SK-N-SH (cell line): ENCODE results near the gene TSPAN4. TPM values are rescaled to one million over a fixed set of nuclear protein-coding genes. Genes with fewer than 3 reads are reported as not detected.

Experiments
- CTCF ChIA-PET: fragments of 300-600, 350-600 bp; formaldehyde crosslinking; extraction: SDS; loops from one replicate; lab custom pipeline; 2021; lab: Yijun Ruan, JAX
- POLR2A ChIA-PET: fragments of 350-600 bp; sonication (Branson Sonifier 250); formaldehyde crosslinking; extraction: SDS; loops from one replicate; lab custom pipeline; 2020; ENCODE audit warnings: antibody characterized with exemption, inconsistent platforms; lab: Yijun Ruan, JAX
- DNase-seq: peaks from one replicate; pipeline ENCODE4 v3.0.0; 2012
- H2AFZ ChIP-seq: fragments of 200-600 bp; sonication (generic); 2 replicates; pipeline ENCODE4 v1.8.1; 2016; ENCODE audit warnings: antibody characterized with exemption, mild to moderate bottlenecking, low read depth
- H3F3A ChIP-seq: fragments of 200-600 bp; sonication (generic); replicated peaks from 2 replicates; pipeline ENCODE3; 2016; ENCODE audit warnings: antibody characterized with exemption, mild to moderate bottlenecking; ENCODE audit not compliant: insufficient read depth
- H3K27ac ChIP-seq, 2 experiments: fragments of 200-500 bp in 1 of 2; fragments of 200-600 bp in 1 of 2; sonication (Bioruptor generic) in 1 of 2; sonication (generic), shearing (Covaris generic) in 1 of 2; 2 replicates each; pipeline versions ENCODE4 v1.5.1 to v1.6.1; 2014 to 2016; ENCODE audit warnings: low read depth in 2 of 2, inconsistent platforms in 1 of 2, low read length in 1 of 2, mild to moderate bottlenecking in 1 of 2, mixed read lengths in 1 of 2
- H3K27me3 ChIP-seq: fragments of 200-600 bp; sonication (generic), shearing (Covaris generic); 2 replicates; pipeline ENCODE4 v1.6.1; 2016; ENCODE audit warnings: mixed run types; ENCODE audit not compliant: insufficient read depth
- H3K36me3 ChIP-seq, 2 experiments: fragments of 200-500 bp in 1 of 2; fragments of 200-600 bp in 1 of 2; sonication (Bioruptor generic) in 1 of 2; sonication (generic) in 1 of 2; replicated peaks in 1 of 2; 2 replicates each; pipeline versions ENCODE3 to v1.5.1; 2014 to 2016; ENCODE audit warnings: low read length in 1 of 2, mild to moderate bottlenecking in 1 of 2; ENCODE audit not compliant: insufficient read depth in 2 of 2, control insufficient read depth in 1 of 2
- H3K4me1 ChIP-seq, 2 experiments: fragments of 200-500 bp in 1 of 2; fragments of 200-600 bp in 1 of 2; sonication (Bioruptor generic) in 1 of 2; sonication (generic), shearing (Covaris generic) in 1 of 2; 2 replicates each; pipeline versions ENCODE4 v1.5.1 to v1.6.1; 2014 to 2016; ENCODE audit warnings: low read depth in 1 of 2, low read length in 1 of 2, mixed run types in 1 of 2; ENCODE audit not compliant: insufficient read depth in 2 of 2, control insufficient read depth in 1 of 2
- H3K4me2 ChIP-seq: fragments of 200-600 bp; sonication (generic), shearing (Covaris generic); 2 replicates; pipeline ENCODE4 v1.6.1; 2017; ENCODE audit warnings: mixed run types
- H3K4me3 ChIP-seq, 2 experiments: fragments of 200-500 bp in 1 of 2; fragments of 200-600 bp in 1 of 2; sonication (Bioruptor generic) in 1 of 2; sonication (generic), shearing (Covaris generic) in 1 of 2; 2 replicates each; pipeline versions ENCODE4 v1.5.1 to v1.8.1; 2014 to 2016; ENCODE audit warnings: low read depth in 2 of 2, inconsistent platforms in 1 of 2, low read length in 1 of 2, mild to moderate bottlenecking in 1 of 2, mixed read lengths in 1 of 2, moderate library complexity in 1 of 2
- H3K79me2 ChIP-seq: fragments of 200-600 bp; sonication (generic); 2 replicates; pipeline ENCODE4 v1.8.1; 2017; ENCODE audit warnings: mild to moderate bottlenecking; ENCODE audit not compliant: insufficient read depth
- H3K9ac ChIP-seq: fragments of 200-600 bp; sonication (generic); 2 replicates; pipeline ENCODE4 v1.6.1; 2017; ENCODE audit warnings: mixed run types
- H3K9me2 ChIP-seq: fragments of 200-600 bp; sonication (generic); 2 replicates; pipeline ENCODE4 v1.6.1; 2017; ENCODE audit warnings: mixed run types
- H3K9me3 ChIP-seq: fragments of 200-600 bp; sonication (generic); 2 replicates; pipeline ENCODE4 v1.6.1; 2017; ENCODE audit warnings: mixed run types, mild to moderate bottlenecking, moderate library complexity
- H4K20me1 ChIP-seq: fragments of 200-600 bp; sonication (generic); 2 replicates; pipeline ENCODE4 v1.6.1; 2017; ENCODE audit warnings: mild to moderate bottlenecking, mixed run types; ENCODE audit not compliant: insufficient read depth
- MXI1 ChIP-seq: IDR thresholded peaks from 2 replicates; pipeline ENCODE4 v1.6.1; 2012; ENCODE audit warnings: mild to moderate bottlenecking, low read depth, low read length, improper control_type of control experiment
- NFIC ChIP-seq: IDR thresholded peaks from 2 replicates; pipeline ENCODE4 v1.4.0; 2012; ENCODE audit warnings: borderline replicate concordance
- TEAD4 ChIP-seq: IDR thresholded peaks from 2 replicates; pipeline ENCODE4 v1.4.0; 2012; ENCODE audit warnings: mild to moderate bottlenecking, borderline replicate concordance; ENCODE audit not compliant: insufficient read depth
- USF2 ChIP-seq: fragments of 150-350 bp; IDR thresholded peaks from 2 replicates; pipeline ENCODE4 v1.6.1; 2017; ENCODE audit warnings: antibody characterized with exemption, low read length, low read depth, borderline replicate concordance
- WGBS: methylation state at CpG from one replicate; pipeline ENCODE4 v1.1.6; 2017; ENCODE audit warnings: low lambda C conversion rate; 5-methylcytosine and 5-hydroxymethylcytosine counted together
- polyA plus RNA-seq, 3 experiments: library from polyadenylated mRNA; depleted of rRNA; stranded (reverse); fragments of >200 nt; gene quantifications; 2 replicates each; pipeline ENCODE4 v1.2.3, GENCODE V29; 2012
- TF ChIP-seq, protein P1 (sequence below): IDR thresholded peaks from 2 replicates; pipeline ENCODE4 v1.6.1; 2012; ENCODE audit warnings: mild to moderate bottlenecking, low read depth, low read length, moderate library complexity
- TF ChIP-seq, protein P2 (sequence below): IDR thresholded peaks from 2 replicates; pipeline ENCODE4 v1.4.0; 2012; ENCODE audit warnings: low read depth, borderline replicate concordance

Gene TSPAN4
- polyA plus RNA-seq, 1 of the 3 experiments (the other 2 are of a cell fraction): 226 TPM

DNA sequence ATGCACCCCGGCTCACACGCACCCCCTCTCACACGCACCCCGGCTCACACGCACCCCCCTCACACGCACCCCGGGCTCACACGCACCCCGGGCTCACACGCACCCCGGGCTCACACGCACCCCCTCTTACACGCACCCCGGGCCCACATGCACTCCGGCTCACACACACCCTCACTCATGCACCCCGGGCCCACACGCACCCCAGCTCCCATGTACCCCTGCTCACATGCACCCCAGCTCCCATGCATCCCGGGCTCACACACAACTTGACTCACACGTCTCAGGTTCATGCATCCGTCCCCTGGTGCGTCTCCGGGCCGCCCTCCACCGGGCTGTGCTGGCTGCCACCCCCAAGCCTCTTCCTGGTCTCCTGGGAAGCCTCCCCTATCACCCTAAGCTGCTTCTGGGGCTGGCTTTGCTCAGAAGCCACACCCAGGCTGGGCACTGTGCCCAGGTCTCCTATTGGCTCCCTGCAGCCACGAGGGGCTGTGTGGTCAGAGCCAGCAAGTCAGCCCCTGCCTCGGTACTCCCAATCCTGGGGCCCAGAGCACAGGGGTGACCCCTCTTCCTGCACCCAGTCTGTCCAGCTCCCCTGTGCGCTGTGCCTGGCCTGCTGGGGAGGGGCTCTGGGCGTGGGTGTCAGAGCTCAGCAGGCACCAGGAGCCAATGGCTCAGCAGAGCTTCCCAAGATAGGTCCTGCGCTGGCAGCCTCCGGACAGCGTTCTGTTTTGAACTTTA is 16.9 kb downstream of the TSPAN4 start:
- H3K4me2 ChIP-seq: peak overlapping the region; percentile 63; the same call in 1 of the 2 replicates
- peak overlapping the region; percentile 10 to 79; a peak in 3 of 4 replicates for H3K27ac ChIP-seq
- peaks cover 10% of the 10 kb centered on the region; the same call in 1 of the 2 replicates for H3K79me2 ChIP-seq
- CTCF ChIA-PET: interaction anchor here (1.0 to 4.0 kb wide), 7 partner anchors 8 to 192 kb away, joined by 3 to 24 read pairs (median 3); no protein-coding TSS in a partner anchor
- H3K9me2 ChIP-seq: no peaks in the 10 kb centered on the region
- no peaks in the 10 kb centered on the region for H3K9me3 ChIP-seq
- peak; percentile 63; the same call in 1 of the 2 replicates for TF ChIP-seq MXI1
- peak; percentile 75 for TF ChIP-seq USF2
- TF ChIP-seq, protein P1, sequence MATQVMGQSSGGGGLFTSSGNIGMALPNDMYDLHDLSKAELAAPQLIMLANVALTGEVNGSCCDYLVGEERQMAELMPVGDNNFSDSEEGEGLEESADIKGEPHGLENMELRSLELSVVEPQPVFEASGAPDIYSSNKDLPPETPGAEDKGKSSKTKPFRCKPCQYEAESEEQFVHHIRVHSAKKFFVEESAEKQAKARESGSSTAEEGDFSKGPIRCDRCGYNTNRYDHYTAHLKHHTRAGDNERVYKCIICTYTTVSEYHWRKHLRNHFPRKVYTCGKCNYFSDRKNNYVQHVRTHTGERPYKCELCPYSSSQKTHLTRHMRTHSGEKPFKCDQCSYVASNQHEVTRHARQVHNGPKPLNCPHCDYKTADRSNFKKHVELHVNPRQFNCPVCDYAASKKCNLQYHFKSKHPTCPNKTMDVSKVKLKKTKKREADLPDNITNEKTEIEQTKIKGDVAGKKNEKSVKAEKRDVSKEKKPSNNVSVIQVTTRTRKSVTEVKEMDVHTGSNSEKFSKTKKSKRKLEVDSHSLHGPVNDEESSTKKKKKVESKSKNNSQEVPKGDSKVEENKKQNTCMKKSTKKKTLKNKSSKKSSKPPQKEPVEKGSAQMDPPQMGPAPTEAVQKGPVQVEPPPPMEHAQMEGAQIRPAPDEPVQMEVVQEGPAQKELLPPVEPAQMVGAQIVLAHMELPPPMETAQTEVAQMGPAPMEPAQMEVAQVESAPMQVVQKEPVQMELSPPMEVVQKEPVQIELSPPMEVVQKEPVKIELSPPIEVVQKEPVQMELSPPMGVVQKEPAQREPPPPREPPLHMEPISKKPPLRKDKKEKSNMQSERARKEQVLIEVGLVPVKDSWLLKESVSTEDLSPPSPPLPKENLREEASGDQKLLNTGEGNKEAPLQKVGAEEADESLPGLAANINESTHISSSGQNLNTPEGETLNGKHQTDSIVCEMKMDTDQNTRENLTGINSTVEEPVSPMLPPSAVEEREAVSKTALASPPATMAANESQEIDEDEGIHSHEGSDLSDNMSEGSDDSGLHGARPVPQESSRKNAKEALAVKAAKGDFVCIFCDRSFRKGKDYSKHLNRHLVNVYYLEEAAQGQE: no peak
- TF ChIP-seq, protein P2, sequence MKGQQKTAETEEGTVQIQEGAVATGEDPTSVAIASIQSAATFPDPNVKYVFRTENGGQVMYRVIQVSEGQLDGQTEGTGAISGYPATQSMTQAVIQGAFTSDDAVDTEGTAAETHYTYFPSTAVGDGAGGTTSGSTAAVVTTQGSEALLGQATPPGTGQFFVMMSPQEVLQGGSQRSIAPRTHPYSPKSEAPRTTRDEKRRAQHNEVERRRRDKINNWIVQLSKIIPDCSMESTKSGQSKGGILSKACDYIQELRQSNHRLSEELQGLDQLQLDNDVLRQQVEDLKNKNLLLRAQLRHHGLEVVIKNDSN: peak; percentile 90
- TF ChIP-seq NFIC: peak; percentile 64; the same call in 1 of the 2 replicates
- TF ChIP-seq TEAD4: no peak
- H3K4me3 ChIP-seq: peak overlapping the region in 1 of 2 experiments; percentile 49; a peak in 3 of 4 replicates
- H2AFZ ChIP-seq: no peak overlapping the region
- DNase-seq: peak; percentile 97
- no peaks in the 10 kb centered on the region for H3K27me3 ChIP-seq
- H4K20me1 ChIP-seq: peaks cover 55% of the 10 kb centered on the region
- H3F3A ChIP-seq: no peaks in the 10 kb centered on the region
- H3K9ac ChIP-seq: no peak overlapping the region
- peaks cover 10 to 76% of the 10 kb centered on the region in 2 experiments; a peak in 2 of 4 replicates for H3K4me1 ChIP-seq
- POLR2A ChIA-PET: interaction anchor here (0.7 to 2.5 kb wide), 10 partner anchors 8 to 195 kb away, joined by 3 to 8 read pairs (median 4); partner anchors contain the start of genes PNPLA2 and RPLP2
- 46% methylated on average over 25 of the region's 31 CpGs for WGBS
- H3K36me3 ChIP-seq: peaks cover 0 to 7% of the 10 kb centered on the region in 2 experiments
